SK-N-SH treated with all-trans-retinoic acid at 6 μM for 48 hours (cell line): ENCODE data around the gene NCAM1.

Experiments used
- ATAC-seq: fragments of 200-7000 bp; cut with Tn5 transposase; 3 replicates; pipeline ENCODE4 v1.9.1; 2020; ENCODE audit warnings: mild to moderate bottlenecking, moderate library complexity
- ARNTL ChIP-seq: fragments of 450-650 bp; formaldehyde crosslinking; IDR thresholded peaks from 2 replicates; pipeline ENCODE4 v1.5.0; 2020; ENCODE audit warnings: low read depth, mild to moderate bottlenecking, moderate library complexity, borderline replicate concordance
- BACH2 ChIP-seq: fragments of 250-450 bp; sonication (Bioruptor Pico); IDR thresholded peaks from 2 replicates; pipeline ENCODE4 v1.9.0; 2021; ENCODE audit warnings: mild to moderate bottlenecking, borderline replicate concordance
- CSDC2 ChIP-seq: fragments of 250-450 bp; sonication (Bioruptor Pico); IDR thresholded peaks from 2 replicates; pipeline ENCODE4 v1.5.0; 2020; ENCODE audit warnings: mild to moderate bottlenecking, moderate library complexity
- CSRNP3 ChIP-seq: fragments of 250-450 bp; sonication (Bioruptor Pico); IDR thresholded peaks from 2 replicates; pipeline ENCODE4 v1.5.1; 2021; ENCODE audit warnings: mild to moderate bottlenecking, moderate library complexity
- ESRRG ChIP-seq: fragments of 250-450 bp; sonication (Bioruptor Pico); IDR thresholded peaks from 2 replicates; pipeline ENCODE4 v1.6.1; 2021; ENCODE audit warnings: mild to moderate bottlenecking
- GLIS3 ChIP-seq: fragments of 250-450 bp; sonication (Bioruptor Pico); IDR thresholded peaks from 2 replicates; pipeline ENCODE4 v1.5.0; 2020; ENCODE audit warnings: mild to moderate bottlenecking, moderate library complexity
- OSR1 ChIP-seq: fragments of 250-450 bp; sonication (Bioruptor Pico); IDR thresholded peaks from 2 replicates; pipeline ENCODE4 v1.8.0; 2022; ENCODE audit warnings: moderate library complexity, mild to moderate bottlenecking, inconsistent platforms
- PATZ1 ChIP-seq: fragments of 250-450 bp; sonication (Bioruptor Pico); IDR thresholded peaks from 2 replicates; pipeline ENCODE4 v1.8.0; 2020; ENCODE audit warnings: mild to moderate bottlenecking, moderate library complexity, borderline replicate concordance
- RARB ChIP-seq: fragments of 250-450 bp; sonication (Bioruptor Pico); IDR thresholded peaks from 2 replicates; pipeline ENCODE4 v1.8.0; 2021; ENCODE audit warnings: mild to moderate bottlenecking, moderate library complexity
- SNAI2 ChIP-seq: fragments of 250-450 bp; sonication (Bioruptor Pico); IDR thresholded peaks from 2 replicates; pipeline ENCODE4 v1.5.0; 2020; ENCODE audit warnings: mild to moderate bottlenecking, moderate library complexity
- TCF4 ChIP-seq: fragments of 250-450 bp; sonication (Bioruptor Pico); IDR thresholded peaks from 2 replicates; pipeline ENCODE4 v1.8.0; 2021; ENCODE audit warnings: mild to moderate bottlenecking, moderate library complexity, borderline replicate concordance
- TOX ChIP-seq: fragments of 250-450 bp; sonication (Bioruptor Pico); IDR thresholded peaks from 2 replicates; pipeline ENCODE4 v1.8.0; 2021; ENCODE audit warnings: mild to moderate bottlenecking, moderate library complexity, borderline replicate concordance
- ZC3H10 ChIP-seq: fragments of 250-450 bp; sonication (Bioruptor Pico); IDR thresholded peaks from 2 replicates; pipeline ENCODE4 v1.5.1; 2021; ENCODE audit warnings: mild to moderate bottlenecking, moderate library complexity
- ZFP3 ChIP-seq: fragments of 250-450 bp; sonication (Bioruptor Pico); IDR thresholded peaks from 2 replicates; pipeline ENCODE4 v1.5.0; 2020; ENCODE audit warnings: mild to moderate bottlenecking, moderate library complexity
- ZFP30 ChIP-seq: fragments of 450-650 bp; formaldehyde crosslinking; IDR thresholded peaks from 2 replicates; pipeline ENCODE4 v1.5.0; 2022; ENCODE audit warnings: mild to moderate bottlenecking, moderate library complexity
- ZNF565 ChIP-seq: fragments of 450-650 bp; formaldehyde crosslinking; conservative IDR thresholded peaks from 2 replicates; pipeline ENCODE4 v1.5.0; 2020; ENCODE audit warnings: low read depth, mild to moderate bottlenecking, moderate library complexity
- ZNF70 ChIP-seq: fragments of 450-650 bp; formaldehyde crosslinking; IDR thresholded peaks from 2 replicates; pipeline ENCODE4 v1.5.0; 2020; ENCODE audit warnings: mild to moderate bottlenecking, moderate library complexity
- ZNF8 ChIP-seq: fragments of 450-650 bp; formaldehyde crosslinking; IDR thresholded peaks from 2 replicates; pipeline ENCODE4 v1.5.0; 2020; ENCODE audit warnings: mild to moderate bottlenecking, moderate library complexity
- TF ChIP-seq, protein P1 (sequence below): fragments of 250-450 bp; sonication (Bioruptor Pico); IDR thresholded peaks from 2 replicates; pipeline ENCODE4 v1.5.1; 2020; ENCODE audit warnings: low read depth, mild to moderate bottlenecking, moderate library complexity
- TF ChIP-seq, protein P2 (sequence below): fragments of 250-450 bp; sonication (Bioruptor Pico); IDR thresholded peaks from 2 replicates; pipeline ENCODE4 v1.8.0; 2021; ENCODE audit warnings: low read depth, mild to moderate bottlenecking, moderate library complexity, borderline replicate concordance
- TF ChIP-seq, protein P3 (sequence below): fragments of 250-450 bp; sonication (Bioruptor Pico); IDR thresholded peaks from 2 replicates; pipeline ENCODE4 v1.5.0; 2020; ENCODE audit warnings: mild to moderate bottlenecking, moderate library complexity

The NCAM1 gene

GRCh38 chr11:113073290-113073953 is 112.2 kb downstream of the NCAM1 start:
- TF ChIP-seq ZFP3 = no peak
- no peak for TF ChIP-seq TCF4 (CRISPR knock-in tag)
- TF ChIP-seq ZFP30 (CRISPR knock-in tag) = no peak
- TF ChIP-seq ARNTL (CRISPR knock-in tag) = no peak
- TF ChIP-seq OSR1 = no peak
- TF ChIP-seq ZNF70 (CRISPR knock-in tag) = no peak
- no peak for TF ChIP-seq CSRNP3 (CRISPR knock-in tag)
- no peak for TF ChIP-seq TOX (CRISPR knock-in tag)
- TF ChIP-seq ZNF8 (CRISPR knock-in tag) = no peak
- TF ChIP-seq RARB = no peak
- no peak for TF ChIP-seq SNAI2
- TF ChIP-seq, protein P1, sequence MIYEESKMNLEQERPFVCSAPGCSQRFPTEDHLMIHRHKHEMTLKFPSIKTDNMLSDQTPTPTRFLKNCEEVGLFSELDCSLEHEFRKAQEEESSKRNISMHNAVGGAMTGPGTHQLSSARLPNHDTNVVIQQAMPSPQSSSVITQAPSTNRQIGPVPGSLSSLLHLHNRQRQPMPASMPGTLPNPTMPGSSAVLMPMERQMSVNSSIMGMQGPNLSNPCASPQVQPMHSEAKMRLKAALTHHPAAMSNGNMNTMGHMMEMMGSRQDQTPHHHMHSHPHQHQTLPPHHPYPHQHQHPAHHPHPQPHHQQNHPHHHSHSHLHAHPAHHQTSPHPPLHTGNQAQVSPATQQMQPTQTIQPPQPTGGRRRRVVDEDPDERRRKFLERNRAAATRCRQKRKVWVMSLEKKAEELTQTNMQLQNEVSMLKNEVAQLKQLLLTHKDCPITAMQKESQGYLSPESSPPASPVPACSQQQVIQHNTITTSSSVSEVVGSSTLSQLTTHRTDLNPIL (CRISPR knock-in tag) = no peak
- no peak for TF ChIP-seq BACH2 (CRISPR knock-in tag)
- TF ChIP-seq, protein P2, sequence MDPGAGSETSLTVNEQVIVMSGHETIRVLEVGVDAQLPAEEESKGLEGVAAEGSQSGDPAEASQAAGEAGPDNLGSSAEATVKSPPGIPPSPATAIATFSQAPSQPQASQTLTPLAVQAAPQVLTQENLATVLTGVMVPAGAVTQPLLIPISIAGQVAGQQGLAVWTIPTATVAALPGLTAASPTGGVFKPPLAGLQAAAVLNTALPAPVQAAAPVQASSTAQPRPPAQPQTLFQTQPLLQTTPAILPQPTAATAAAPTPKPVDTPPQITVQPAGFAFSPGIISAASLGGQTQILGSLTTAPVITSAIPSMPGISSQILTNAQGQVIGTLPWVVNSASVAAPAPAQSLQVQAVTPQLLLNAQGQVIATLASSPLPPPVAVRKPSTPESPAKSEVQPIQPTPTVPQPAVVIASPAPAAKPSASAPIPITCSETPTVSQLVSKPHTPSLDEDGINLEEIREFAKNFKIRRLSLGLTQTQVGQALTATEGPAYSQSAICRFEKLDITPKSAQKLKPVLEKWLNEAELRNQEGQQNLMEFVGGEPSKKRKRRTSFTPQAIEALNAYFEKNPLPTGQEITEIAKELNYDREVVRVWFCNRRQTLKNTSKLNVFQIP = no peak
- TF ChIP-seq PATZ1 (CRISPR knock-in tag) = no peak
- TF ChIP-seq GLIS3 (CRISPR knock-in tag) = no peak
- TF ChIP-seq ZNF565 = no peak
- TF ChIP-seq, protein P3, sequence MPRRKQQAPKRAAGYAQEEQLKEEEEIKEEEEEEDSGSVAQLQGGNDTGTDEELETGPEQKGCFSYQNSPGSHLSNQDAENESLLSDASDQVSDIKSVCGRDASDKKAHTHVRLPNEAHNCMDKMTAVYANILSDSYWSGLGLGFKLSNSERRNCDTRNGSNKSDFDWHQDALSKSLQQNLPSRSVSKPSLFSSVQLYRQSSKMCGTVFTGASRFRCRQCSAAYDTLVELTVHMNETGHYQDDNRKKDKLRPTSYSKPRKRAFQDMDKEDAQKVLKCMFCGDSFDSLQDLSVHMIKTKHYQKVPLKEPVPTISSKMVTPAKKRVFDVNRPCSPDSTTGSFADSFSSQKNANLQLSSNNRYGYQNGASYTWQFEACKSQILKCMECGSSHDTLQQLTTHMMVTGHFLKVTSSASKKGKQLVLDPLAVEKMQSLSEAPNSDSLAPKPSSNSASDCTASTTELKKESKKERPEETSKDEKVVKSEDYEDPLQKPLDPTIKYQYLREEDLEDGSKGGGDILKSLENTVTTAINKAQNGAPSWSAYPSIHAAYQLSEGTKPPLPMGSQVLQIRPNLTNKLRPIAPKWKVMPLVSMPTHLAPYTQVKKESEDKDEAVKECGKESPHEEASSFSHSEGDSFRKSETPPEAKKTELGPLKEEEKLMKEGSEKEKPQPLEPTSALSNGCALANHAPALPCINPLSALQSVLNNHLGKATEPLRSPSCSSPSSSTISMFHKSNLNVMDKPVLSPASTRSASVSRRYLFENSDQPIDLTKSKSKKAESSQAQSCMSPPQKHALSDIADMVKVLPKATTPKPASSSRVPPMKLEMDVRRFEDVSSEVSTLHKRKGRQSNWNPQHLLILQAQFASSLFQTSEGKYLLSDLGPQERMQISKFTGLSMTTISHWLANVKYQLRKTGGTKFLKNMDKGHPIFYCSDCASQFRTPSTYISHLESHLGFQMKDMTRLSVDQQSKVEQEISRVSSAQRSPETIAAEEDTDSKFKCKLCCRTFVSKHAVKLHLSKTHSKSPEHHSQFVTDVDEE = no peak
- TF ChIP-seq CSDC2 (CRISPR knock-in tag) = no peak
- TF ChIP-seq, all 23 proteins: peak for 0
- ATAC-seq = no peak

DNA sequence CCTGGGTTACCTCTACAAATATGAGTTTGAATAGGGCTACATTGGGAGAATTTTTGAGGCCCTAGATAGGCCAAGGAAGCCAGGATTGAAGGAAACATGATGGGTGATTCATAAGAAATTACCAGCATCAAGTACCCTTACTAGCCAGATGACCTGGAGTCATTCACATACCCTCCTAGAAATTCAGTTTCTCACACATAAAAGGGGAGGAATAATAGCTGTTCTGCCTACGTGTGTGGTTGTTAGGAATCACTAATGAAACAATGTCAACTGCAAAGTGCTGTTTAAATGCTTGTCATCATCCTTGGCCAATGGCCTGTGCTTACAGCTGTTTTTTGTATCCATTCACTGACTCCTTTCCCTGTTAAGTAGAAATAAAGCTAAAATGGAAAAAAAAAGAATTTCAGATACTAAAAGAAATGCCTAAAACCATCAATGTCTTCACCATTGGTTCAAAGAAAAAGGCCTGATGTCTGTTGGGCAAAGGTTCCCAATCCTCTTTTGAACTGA is 114.4 kb downstream of the NCAM1 start:
- no peak for TF ChIP-seq ESRRG (CRISPR knock-in tag)
- no peak for TF ChIP-seq ZFP3
- no peak for ATAC-seq

- no peak for TF ChIP-seq PATZ1 (CRISPR knock-in tag)
- TF ChIP-seq ARNTL (CRISPR knock-in tag) = no peak
- TF ChIP-seq ZC3H10 (CRISPR knock-in tag) = no peak
- TF ChIP-seq ZNF565 = no peak
- TF ChIP-seq TCF4 (CRISPR knock-in tag) = no peak
- TF ChIP-seq BACH2 (CRISPR knock-in tag) = no peak
- TF ChIP-seq, protein P2 = no peak
- TF ChIP-seq ZFP3 = no peak
- no peak for TF ChIP-seq ESRRG (CRISPR knock-in tag)
- TF ChIP-seq OSR1 = no peak
- no peak for ATAC-seq
These were observed 116.2 kb downstream of the NCAM1 start for GRCh38 chr11:113077379-113077778.
